8988T (cell line): ENCODE measurements around the gene TMEM132D.
"Not testable (repeated sequence)": the region's sequence is repeated elsewhere in the genome, so short reads cannot be mapped to it uniquely, and the experiment has no call there.

Experiments used
- DNase-seq: peaks from one replicate; pipeline ENCODE4 v3.0.0; 2011

The TMEM132D gene

GRCh38 chr12:129903956-129904829 lies at the start of gene TMEM132D:
TSS of gene TMEM132D (minus strand) at chr12:129904025.
- no peak for DNase-seq

DNA sequence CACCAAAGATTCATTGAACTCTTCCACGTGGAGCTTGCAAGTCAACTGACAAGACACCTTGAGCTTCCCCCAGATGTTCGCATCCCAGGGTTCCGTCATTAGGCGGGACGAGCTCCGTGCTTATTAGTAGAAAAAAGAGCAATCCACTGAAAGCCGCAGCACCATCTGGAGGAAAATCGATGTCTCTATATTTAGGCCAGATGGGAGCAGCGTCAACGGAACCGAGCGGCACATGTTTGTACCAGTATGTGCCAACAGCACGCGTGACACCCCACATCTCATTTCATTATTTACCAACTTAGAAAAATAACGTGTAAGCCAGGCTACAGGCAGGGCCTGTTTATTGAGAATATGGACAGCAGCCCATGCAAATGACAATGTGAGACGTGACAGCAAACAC lies 45.8 kb upstream of the TMEM132D start:
- DNase-seq = no peak

- DNase-seq = no peak
These were observed 37.8 kb upstream of the TMEM132D start for GRCh38 chr12:129941618-129942017.

- no peak for DNase-seq
These were observed 34.3 kb upstream of the TMEM132D start for GRCh38 chr12:129938089-129938488.

DNA sequence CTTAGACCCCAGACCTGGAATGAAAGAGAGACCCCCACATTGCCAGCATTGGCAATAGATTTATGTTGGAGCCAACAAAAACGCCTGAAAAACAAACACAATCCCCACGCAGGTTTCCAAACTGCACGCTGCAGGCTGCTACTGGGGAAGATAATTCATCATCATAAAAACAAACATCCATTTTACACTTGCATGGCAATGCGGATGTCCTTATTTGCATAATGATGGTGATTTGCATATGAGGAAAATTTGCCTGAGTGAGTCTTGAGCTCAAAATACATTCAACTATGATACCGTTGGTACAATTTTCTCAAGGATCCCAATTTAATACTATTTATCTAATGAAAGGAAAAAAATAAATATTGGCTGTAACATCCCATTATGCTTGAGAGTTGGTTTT lies 33.6 kb upstream of the TMEM132D start:
- DNase-seq = no peak

DNA sequence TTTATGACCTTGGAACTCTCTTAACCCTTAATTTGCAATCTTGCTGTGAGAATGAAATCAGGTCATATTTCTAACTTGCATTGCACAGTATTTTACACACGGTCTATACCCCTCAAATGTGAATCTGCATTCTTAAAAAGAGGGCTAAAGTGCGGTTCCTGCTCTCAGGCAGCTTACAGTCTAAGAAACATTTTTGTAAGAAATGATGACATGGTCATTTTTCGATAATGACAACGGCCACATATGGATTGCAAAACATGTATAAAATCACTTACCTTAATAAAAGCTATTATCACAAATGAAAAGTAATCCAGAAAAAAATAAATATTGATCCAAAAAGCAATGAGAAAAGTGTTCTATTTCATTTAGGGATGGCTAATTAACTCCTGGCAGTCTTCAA lies 24.8 kb upstream of the TMEM132D start:
- no peak for DNase-seq

DNA sequence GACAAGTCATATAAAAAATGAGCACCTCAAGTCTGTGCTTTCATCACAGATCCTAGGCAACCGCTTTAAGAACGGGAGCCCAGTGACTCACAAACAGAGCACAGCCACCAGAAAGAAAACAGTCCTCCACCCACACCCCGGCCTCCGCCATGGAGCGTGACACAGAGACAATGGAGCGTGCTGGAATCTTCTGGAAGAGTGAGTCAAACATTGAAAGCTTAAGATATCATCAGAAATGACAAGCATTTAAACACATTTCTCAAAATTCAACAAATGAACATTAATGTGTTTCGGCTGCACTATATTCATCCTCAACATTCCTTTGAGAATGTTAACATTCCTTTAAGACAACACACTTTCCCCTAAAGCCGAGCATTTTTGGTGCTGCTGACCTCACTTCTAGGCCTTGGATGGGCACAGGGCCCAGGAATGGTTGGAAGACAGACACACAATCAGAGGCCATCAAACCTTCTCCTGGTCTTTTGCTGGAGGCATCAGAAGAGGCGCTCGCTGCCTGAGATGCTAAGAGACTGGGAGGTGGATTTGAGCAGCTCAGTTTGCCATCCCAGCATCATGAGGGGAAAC lies 23.6 kb upstream of the TMEM132D start:
- no peak for DNase-seq

GRCh38 chr12:129911428-129912049 lies 7.7 kb upstream of the TMEM132D start:
- DNase-seq = no peak

DNA sequence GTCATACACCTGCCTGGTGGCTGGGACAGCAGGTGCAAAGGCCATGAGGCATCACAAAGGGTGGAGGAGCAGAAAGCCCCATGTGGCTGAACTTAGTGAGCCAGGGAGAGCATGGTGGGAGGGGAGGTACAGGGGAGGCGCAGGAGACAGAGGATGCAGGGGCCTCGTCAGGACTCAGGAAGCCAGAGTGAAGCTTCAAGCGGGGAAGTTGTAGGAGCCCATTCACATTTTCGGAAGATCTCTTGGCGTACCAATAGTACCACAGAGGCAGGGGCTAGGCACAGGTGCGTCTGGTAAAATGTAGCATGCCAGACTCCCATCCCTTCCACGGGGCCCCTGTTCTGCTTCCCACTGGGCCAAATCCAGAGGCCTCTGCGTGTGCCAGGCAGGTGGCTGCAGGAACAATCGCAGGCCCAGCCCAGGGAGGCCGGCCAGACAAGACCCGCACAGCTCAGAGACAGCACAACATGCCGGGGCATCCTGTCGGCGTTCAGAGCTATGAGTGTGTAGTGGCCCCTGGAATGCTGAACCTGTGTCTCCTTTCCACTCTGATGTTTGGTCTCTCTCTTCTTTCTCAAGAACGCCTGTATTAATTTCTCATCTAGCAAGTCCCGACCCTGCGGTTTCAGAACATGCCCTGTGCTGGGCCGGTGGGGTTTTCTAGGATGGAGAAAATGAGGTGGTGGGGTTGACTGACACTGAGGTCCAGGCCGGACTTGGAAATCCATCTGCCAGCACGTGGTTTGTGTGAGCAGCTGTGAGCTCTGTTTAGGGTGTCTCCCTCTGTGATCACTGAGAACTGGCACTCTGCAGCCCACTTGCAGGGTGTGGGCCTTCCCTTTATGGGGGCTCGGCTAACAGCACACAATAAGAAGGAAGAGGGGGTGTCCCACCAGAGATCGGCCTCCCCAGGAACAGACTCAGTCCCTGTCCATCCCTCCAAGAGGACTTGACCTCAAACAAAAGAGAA lies 5.5 kb upstream of the TMEM132D start:
- no peak for DNase-seq

- DNase-seq = no peak
These were observed 506 bp downstream of the TMEM132D start for GRCh38 chr12:129903092-129903945.

GRCh38 chr12:129902371-129903091 lies 1.3 kb downstream of the TMEM132D start:
- DNase-seq = no peak

DNA sequence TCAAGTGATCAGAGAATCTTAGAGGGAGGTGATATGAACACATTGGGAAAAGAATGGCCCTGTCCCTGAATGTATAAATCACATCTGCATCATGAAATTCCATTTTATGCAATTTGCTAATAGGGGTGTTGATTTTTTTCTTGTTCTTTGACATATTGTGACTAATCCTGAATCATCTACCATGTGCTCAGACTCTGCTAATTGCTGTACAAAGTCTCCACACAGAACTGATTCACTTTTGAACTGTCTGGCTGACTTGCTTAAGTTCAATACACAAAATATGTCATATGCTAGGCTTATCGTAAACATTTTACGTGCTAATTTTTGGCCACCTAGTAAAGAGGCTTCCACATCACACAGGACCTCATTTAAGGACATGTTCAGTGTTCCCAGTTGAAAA lies 2.6 kb downstream of the TMEM132D start:
- DNase-seq = no peak

DNA sequence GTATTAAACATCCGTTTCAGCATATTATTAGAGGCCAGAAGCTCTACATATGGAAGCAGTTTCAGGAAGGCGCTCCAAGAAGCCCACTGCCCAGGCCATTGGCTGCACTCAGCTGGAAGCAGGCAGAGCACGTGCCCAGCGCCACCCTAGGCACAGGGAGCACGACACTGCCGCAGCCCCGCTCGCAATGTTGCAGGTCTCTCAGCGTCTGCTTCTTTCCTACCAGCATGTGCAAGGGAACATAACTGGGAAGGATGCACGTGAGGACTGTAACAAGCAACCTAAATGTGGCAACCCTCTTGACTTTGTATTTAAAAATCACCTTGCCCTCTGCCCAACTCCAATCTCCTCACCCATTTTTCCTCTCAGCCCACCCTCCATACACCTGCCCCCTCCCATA lies 3.5 kb downstream of the TMEM132D start:
- no peak for DNase-seq

- not testable (repeated sequence) for DNase-seq
These were observed 4.8 kb downstream of the TMEM132D start for GRCh38 chr12:129899045-129899444.

DNA sequence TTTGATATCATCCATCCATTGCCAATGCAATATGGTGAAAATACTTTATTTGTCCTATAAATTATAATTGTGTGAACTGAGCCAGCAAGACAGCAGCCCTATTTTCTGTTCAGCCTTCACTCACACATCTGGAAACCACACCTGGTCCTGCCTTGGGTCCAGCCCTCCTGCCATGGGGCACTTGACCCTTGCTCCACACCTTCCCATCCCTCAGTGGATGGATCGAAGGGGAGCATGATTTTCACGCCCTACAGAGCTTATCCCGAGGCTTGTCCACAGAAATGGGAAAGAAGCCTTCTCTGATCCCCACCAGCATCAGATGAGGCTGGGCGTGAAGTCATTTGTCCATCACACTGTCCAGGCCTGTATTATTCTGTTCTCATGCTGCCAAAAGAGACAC lies 10.1 kb downstream of the TMEM132D start:
- no peak for DNase-seq

DNA sequence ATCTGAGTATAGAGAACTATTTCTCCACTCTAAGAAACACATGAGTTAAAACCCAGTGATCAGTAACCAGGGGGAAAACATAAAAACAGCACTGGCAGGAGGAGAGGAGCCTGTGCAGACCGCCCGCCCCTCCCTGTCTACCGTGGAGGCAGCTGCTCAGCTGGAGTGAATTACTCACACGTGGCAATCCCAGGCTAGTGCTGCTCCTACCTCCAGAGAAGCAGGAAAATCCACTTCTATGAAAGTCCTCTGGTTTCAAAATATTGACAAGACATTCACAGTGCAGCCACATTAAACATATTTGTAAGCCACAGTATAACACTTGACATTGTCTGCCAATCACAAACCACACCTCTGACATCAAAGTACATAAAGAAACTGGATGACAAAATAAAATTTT lies 16.7 kb downstream of the TMEM132D start:
- DNase-seq = no peak

- no peak for DNase-seq
These were observed 17.3 kb downstream of the TMEM132D start for GRCh38 chr12:129886541-129886940.

DNA sequence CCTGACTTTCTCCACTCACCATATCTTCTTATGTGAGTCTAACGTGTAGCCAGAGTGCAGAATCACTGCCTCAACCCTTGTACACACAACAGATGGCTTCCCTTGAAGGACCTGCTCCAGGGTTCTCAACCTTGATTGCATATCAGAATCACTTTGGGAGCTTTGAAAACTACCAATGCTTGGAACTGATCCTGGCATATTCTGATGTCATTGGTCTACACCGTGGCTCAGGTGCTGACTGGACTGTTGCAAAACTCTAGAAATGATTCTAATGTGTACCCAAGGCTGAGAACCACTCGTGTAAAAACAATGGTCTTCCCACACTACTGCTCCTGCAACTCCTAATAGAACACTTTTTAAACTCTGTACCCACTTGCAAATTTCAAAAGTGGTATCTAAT lies 18.5 kb downstream of the TMEM132D start:
- DNase-seq = no peak

- no peak for DNase-seq
These were observed 26.4 kb downstream of the TMEM132D start for GRCh38 chr12:129877411-129877810.

DNA sequence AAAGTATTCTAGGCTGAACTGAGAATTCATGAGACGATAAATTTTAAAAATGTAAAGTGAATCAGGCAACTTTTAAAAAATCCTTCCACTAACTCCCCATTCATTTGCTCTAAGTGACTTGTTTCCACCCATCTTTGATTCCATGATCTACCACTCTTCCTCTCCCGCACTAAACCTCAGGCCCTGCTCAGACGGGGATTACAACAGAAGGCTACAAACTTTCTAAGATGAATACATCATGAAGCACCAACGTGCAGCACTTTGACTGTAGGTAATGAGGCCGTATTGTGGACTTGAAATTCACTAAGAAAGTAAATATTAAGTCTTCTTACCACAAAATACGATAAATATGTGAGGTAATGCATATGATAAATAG lies 30.0 kb downstream of the TMEM132D start:
- no peak for DNase-seq

DNA sequence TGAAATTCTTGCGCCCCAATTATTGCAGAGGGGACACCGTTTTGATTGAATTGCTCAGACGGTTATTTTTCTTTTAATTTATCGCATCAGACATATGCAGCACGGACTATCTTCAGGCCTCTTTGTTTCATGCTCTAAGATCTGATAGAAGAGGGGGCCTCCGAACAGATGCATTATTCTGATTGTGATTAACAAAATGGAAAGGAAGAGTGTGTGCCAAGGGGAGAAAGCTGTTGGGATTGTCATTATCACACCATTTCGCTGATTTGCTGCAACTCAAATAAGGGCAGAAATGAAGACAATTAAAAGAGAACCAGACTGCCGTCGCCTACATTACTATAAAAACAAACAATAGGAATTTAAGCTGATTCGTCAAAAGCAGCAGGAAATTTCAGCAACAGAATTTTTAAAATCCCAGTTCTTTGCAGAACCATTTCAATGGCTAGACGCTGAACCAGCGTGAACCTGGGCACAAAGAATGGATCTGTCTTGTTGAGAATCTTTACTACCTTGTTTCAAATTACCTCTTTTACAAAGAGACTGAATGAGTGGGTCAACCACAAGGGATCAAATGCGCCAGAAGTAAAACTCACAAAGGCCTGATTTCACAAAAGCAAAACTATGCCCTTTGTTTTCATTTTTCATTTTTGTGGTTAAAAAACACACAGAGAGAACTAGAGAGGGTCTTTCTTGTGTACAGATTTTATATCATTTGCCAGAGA lies 30.6 kb downstream of the TMEM132D start:
- no peak for DNase-seq
